ENCODE data around the gene AACS. TPM values are rescaled to one million over a fixed set of nuclear protein-coding genes. Genes with fewer than 3 reads are reported as not detected.

The AACS gene
- total RNA-seq, 4 donors from 2014 or later, result 17.9 to 29.7 (median 23.6) TPM

DNA sequence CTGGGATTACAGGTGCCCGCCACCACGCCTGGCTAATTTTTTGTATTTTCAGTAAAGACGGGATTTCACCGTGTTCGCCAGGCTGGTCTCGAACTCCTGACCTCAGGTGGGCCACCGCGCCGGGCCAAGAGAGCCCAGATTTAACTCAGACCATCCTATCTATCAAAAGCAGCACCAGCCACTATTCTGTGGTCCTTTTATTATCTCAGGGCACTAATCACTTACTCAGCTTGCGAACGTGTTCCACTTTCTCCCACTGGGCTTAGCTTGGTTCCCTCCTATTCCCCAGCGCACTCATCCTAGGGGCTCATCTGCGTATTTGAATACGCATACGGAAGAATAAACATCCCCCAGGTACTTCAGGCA is 16.2 kb upstream of the AACS start:
- H3K9me3 ChIP-seq, result no peaks in the 10 kb centered on the region
- no peak for TF ChIP-seq EP300 (IDR thresholded peaks at IDR 0.05)
- TF ChIP-seq, protein P1, sequence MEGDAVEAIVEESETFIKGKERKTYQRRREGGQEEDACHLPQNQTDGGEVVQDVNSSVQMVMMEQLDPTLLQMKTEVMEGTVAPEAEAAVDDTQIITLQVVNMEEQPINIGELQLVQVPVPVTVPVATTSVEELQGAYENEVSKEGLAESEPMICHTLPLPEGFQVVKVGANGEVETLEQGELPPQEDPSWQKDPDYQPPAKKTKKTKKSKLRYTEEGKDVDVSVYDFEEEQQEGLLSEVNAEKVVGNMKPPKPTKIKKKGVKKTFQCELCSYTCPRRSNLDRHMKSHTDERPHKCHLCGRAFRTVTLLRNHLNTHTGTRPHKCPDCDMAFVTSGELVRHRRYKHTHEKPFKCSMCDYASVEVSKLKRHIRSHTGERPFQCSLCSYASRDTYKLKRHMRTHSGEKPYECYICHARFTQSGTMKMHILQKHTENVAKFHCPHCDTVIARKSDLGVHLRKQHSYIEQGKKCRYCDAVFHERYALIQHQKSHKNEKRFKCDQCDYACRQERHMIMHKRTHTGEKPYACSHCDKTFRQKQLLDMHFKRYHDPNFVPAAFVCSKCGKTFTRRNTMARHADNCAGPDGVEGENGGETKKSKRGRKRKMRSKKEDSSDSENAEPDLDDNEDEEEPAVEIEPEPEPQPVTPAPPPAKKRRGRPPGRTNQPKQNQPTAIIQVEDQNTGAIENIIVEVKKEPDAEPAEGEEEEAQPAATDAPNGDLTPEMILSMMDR (IDR thresholded peaks at IDR 0.05), result no peak
- peak overlapping the region in 1 of 4 donors; percentile 69 for H3K27ac ChIP-seq
- no peak for DNase-seq (ENCODE audit: low spot score in 2 of 2)
- H3K36me3 ChIP-seq, result no peaks in the 10 kb centered on the region
- no peaks in the 10 kb centered on the region for H3K27me3 ChIP-seq
- 50 to 52% methylated on average over 15 of the region's 15 CpGs for WGBS, 2 donors
- peaks cover 0 to 11% (median 0%) of the 10 kb centered on the region in 4 donors for H3K4me1 ChIP-seq
- peak overlapping the region; percentile 27 to 63 (median 60) for H3K4me3 ChIP-seq

DNA sequence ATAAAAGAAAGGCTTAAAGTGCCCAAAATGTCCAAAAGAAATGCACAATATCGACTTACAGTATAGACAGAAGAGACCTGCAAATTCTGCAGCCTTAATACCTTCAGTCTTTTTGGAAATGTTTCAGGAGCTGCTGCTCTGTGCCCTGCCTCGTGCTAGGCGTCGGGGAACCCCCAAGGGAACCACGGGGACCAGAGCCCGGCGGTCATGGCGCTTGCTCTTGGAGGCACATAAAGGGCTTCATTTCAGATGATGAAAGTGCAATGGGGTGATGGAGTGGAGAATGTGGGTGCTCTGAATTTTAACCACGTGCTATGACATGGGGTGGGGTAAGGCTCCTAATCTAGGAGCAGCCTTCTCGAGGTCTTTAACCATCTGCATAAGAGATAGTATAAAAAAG is 14.8 kb upstream of the AACS start:
- Histone ChIP-seq H3K27ac (no peak overlapping the region), H3K9me3 (no peaks in the 10 kb centered on the region), H3K27me3 (no peaks in the 10 kb centered on the region), H3K36me3 (no peaks in the 10 kb centered on the region), H3K4me1 (peaks cover 0 to 11% (median 0%) of the 10 kb centered on the region in 4 donors), H3K4me3 (no peak overlapping the region)
- WGBS, 2 donors, result 85 to 86% methylated on average over 10 of the region's 10 CpGs
- no peak for DNase-seq (ENCODE audit: low spot score in 2 of 2)
- no peak for TF ChIP-seq EP300 (IDR thresholded peaks at IDR 0.05)
- TF ChIP-seq, protein P1 (IDR thresholded peaks at IDR 0.05), result no peak
- no peak for TF ChIP-seq POLR2A (IDR thresholded peaks at IDR 0.05)

DNA sequence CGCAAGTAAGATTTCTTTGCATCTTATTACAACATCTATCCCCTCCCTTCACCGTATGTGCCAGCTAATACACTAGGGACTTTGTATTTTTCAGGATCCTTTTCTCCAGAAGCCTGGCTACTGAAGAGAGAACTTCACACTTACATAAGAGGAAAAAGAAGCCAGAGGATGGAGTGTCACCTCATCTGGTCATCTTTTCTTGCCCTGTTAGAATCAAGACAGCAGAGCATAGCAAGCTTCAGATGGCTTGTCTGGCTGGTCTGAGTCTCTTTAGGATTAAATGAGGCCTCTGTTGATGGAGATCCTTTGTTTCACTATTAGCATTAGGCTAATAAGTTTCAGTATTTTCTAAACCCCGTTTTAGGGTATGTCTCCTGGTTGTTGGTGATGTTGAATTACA is 14.4 kb upstream of the AACS start:
- WGBS, 2 donors, result 68 to 69% methylated on average over 3 of the region's 3 CpGs
- no peaks in the 10 kb centered on the region for H3K9me3 ChIP-seq
- peaks cover 0 to 11% (median 0%) of the 10 kb centered on the region in 4 donors for H3K4me1 ChIP-seq
- H3K27me3 ChIP-seq, result no peaks in the 10 kb centered on the region
- no peaks in the 10 kb centered on the region for H3K36me3 ChIP-seq
- no peak for DNase-seq (ENCODE audit: low spot score in 2 of 2)
- H3K27ac ChIP-seq, result no peak overlapping the region
- H3K4me3 ChIP-seq, result no peak overlapping the region
- no peak for TF ChIP-seq POLR2A (IDR thresholded peaks at IDR 0.05)
- TF ChIP-seq, protein P1 (IDR thresholded peaks at IDR 0.05), result no peak
- TF ChIP-seq EP300 (IDR thresholded peaks at IDR 0.05), result no peak

DNA sequence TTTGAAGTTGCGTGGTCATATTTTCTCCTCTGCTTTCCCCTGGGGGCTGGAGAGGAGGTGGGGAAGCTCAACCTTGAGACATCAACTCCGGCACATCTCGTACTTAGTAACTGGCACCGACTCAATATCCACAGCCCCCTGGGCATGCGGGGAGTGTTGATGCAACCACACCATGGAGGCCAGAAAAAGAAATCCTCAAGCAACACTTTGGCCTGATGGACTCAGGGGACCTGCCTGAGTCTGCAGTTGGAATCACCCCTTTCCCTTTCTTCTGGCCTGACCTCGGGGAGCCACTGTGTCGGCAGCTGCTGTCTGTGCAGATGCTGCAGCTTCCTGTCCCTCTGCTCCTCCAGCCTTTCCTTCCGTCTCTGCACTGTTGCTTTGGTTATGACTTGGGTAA is 11.4 kb upstream of the AACS start:
- Histone ChIP-seq H3K4me1 (peaks cover 0 to 11% (median 0%) of the 10 kb centered on the region in 4 donors), H3K9me3 (no peaks in the 10 kb centered on the region), H3K4me3 (no peak overlapping the region), H3K27me3 (no peaks in the 10 kb centered on the region), H3K27ac (no peak overlapping the region), H3K36me3 (no peaks in the 10 kb centered on the region)
- TF ChIP-seq EP300 (IDR thresholded peaks at IDR 0.05), result peak in 1 of 2 donors; percentile 70
- TF ChIP-seq POLR2A (IDR thresholded peaks at IDR 0.05), result no peak
- WGBS, 2 donors, result 53 to 59% methylated on average over 8 of the region's 8 CpGs
- peak; percentile 24 to 73 for DNase-seq (ENCODE audit: low spot score in 2 of 2)

DNA sequence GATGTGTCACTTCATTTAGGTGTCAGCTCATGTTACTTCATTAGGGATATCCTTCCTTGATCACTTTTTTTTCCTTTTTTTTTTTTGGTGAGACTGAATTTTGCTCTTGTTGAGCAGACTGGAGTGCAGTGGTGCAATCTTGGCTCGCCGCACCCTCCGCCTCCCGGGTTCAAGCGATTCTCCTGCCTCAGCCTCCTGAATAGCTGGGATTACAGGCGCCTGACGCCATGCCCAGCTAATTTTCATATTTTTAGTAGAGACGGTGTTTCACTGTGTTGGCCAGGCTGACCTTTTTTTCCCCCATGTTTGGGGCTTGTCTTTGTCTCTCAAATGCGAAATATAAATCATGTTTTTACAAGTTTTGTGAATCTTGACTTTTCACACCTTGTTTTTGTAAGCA is 9.6 kb upstream of the AACS start:
- Histone ChIP-seq H3K36me3 (no peaks in the 10 kb centered on the region), H3K4me1 (no peaks in the 10 kb centered on the region), H3K4me3 (no peak overlapping the region), H3K9me3 (no peaks in the 10 kb centered on the region), H3K27ac (no peak overlapping the region), H3K27me3 (no peaks in the 10 kb centered on the region)
- no peak for TF ChIP-seq EP300 (IDR thresholded peaks at IDR 0.05)
- TF ChIP-seq, protein P1 (IDR thresholded peaks at IDR 0.05), result no peak
- no peak for TF ChIP-seq POLR2A (IDR thresholded peaks at IDR 0.05)
- DNase-seq (ENCODE audit: low spot score in 2 of 2), result no peak
- WGBS, 2 donors, result 85 to 92% methylated on average over 9 of the region's 9 CpGs

DNA sequence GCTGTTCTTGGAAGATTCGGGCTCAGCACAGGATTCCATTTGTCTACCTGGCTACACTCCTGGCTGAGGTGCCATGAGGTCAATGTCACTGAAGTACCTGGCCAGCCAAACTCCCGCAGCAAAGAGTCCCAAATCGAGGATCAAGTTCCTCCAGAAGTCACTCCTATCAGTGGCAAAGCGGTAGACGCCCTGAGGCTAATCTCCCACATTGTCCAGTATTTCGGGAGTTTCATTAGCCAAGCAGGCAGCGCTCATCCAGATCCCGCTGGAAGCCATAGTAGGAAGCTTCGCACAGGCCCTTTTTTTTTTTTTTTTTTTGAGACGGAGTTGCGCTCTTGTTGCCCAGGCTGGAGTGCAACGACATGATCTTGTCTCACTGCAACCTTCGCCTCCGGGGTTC is 8.9 kb upstream of the AACS start:
- Histone ChIP-seq H3K4me1 (no peaks in the 10 kb centered on the region), H3K4me3 (no peak overlapping the region), H3K27ac (no peak overlapping the region), H3K27me3 (no peaks in the 10 kb centered on the region), H3K36me3 (no peaks in the 10 kb centered on the region), H3K9me3 (no peaks in the 10 kb centered on the region)
- DNase-seq (ENCODE audit: low spot score in 2 of 2), result no peak
- WGBS, 2 donors, result 89% methylated on average over 14 of the region's 14 CpGs
- TF ChIP-seq, protein P1 (IDR thresholded peaks at IDR 0.05), result no peak
- no peak for TF ChIP-seq POLR2A (IDR thresholded peaks at IDR 0.05)

All from tibial nerve (tissue), 4 donors.